Measurements from ENCODE around the gene VWF. TPM values are rescaled to one million over a fixed set of nuclear protein-coding genes. Genes with fewer than 3 reads are reported as not detected.

Gene VWF
- total RNA-seq, 4 donors from 2014 or later = 34.3 to 107 (median 50.3) TPM

DNA sequence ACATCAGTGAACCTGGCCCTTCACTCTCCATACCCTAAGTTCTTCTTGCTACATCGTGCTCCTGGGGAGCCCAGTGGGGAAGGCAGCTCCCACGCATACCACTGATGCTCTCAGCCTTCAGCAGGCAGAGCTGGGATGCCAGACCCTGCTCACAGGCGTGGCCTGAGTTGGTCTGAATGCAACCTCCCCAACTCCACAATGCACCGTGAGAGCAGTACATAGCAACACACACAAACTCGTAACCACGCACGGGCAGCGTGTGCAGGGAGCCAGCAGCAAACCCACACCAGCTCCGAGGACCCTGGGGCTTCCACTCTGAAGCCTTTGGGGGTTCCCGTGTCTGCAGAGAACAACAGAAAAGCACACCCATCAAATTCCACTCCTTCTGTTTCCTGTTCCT lies 216.7 kb downstream of the VWF start:
- intact Hi-C loops (cut with DNase I; ENCODE audit: low total_unique reads) = no loop called here
- no peak overlapping the region for H3K4me3 ChIP-seq (ENCODE audit: low read depth, poor library complexity, severe bottlenecking)
- peak; percentile 7 to 56 for DNase-seq (ENCODE audit: low spot score in 2 of 2)
- TF ChIP-seq POLR2A (IDR thresholded peaks at IDR 0.05) = no peak
- TF ChIP-seq, protein P1, sequence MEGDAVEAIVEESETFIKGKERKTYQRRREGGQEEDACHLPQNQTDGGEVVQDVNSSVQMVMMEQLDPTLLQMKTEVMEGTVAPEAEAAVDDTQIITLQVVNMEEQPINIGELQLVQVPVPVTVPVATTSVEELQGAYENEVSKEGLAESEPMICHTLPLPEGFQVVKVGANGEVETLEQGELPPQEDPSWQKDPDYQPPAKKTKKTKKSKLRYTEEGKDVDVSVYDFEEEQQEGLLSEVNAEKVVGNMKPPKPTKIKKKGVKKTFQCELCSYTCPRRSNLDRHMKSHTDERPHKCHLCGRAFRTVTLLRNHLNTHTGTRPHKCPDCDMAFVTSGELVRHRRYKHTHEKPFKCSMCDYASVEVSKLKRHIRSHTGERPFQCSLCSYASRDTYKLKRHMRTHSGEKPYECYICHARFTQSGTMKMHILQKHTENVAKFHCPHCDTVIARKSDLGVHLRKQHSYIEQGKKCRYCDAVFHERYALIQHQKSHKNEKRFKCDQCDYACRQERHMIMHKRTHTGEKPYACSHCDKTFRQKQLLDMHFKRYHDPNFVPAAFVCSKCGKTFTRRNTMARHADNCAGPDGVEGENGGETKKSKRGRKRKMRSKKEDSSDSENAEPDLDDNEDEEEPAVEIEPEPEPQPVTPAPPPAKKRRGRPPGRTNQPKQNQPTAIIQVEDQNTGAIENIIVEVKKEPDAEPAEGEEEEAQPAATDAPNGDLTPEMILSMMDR (IDR thresholded peaks at IDR 0.05) = no peak
- WGBS, 2 donors = 78 to 83% methylated on average over 10 of the region's 10 CpGs

DNA sequence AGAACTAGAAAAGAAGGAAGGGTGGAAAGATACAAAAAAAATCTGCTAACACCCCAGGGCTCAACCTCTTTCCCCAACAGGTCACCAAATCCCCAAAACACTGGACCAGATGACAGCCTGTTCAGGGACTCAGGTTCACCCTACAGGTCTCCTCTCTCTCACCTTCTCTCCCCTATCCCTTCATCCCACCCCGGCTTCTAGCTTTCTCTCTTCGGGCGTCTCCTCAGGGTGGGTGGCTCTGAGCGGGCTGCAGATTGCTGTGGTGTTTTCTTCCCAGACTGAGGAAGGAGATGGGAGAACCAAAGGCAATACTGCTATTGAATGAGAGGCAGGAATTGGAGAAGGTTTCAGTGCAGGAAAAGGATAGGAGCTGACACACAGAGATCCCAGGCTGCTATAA lies 218.7 kb downstream of the VWF start:
- H3K4me3 ChIP-seq (ENCODE audit: low read depth, poor library complexity, severe bottlenecking) = no peak overlapping the region
- no peak for TF ChIP-seq POLR2A (IDR thresholded peaks at IDR 0.05)
- TF ChIP-seq, protein P1 (IDR thresholded peaks at IDR 0.05) = no peak
- WGBS, 2 donors = 93 to 94% methylated on average over 4 of the region's 4 CpGs
- DNase-seq (ENCODE audit: low spot score in 2 of 2) = no peak
- intact Hi-C loops (cut with DNase I; ENCODE audit: low total_unique reads) = no loop called here

DNA sequence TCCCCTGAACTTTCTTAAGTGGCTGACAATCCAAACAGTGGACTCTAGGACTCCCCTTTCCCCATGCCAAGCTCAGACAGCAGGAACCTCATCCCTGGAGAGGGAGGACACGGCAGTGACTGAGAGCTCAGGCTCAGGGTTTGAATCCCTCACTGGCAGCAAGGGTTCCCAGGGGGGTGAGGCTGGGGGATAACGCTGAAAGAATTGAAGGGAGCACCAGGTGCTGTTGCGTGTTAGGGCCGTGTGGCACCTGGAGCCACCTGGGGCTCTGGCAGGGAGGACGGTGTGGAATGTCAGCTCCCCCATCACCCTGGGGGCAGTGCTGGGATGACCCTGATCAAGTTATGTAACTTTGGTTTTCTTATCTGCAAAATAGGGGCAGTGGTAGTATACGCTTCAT lies 219.5 kb downstream of the VWF start:
- intact Hi-C loops (cut with DNase I; ENCODE audit: low total_unique reads) = no loop called here
- DNase-seq (ENCODE audit: low spot score in 2 of 2) = peak in 1 of 2 donors; percentile 28
- TF ChIP-seq POLR2A (IDR thresholded peaks at IDR 0.05) = no peak
- no peak overlapping the region for H3K4me3 ChIP-seq (ENCODE audit: low read depth, poor library complexity, severe bottlenecking)
- 63 to 73% methylated on average over 6 of the region's 6 CpGs for WGBS, 2 donors

DNA sequence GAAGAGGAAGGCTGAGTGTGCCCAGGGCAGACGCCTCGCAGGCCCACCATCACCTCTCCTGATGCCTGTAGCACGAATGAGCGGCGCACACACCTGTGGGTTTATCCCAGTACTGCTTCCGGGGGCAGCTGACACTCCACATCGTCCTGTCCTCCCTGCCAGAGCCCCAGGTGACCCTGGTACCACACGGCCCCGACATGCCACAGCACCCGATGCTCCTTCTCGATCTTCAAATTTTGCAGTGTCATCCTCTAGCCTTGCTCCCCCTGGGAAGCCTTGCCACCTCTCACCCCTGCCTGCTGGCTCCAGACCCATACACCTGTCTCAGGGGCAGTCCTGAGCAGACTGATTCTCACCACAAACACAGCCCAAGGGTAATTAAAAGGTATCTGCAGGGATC lies 220.0 kb downstream of the VWF start:
- intact Hi-C loops (cut with DNase I; ENCODE audit: low total_unique reads) = no loop called here
- TF ChIP-seq, protein P1 (IDR thresholded peaks at IDR 0.05) = no peak
- no peak for TF ChIP-seq POLR2A (IDR thresholded peaks at IDR 0.05)
- DNase-seq (ENCODE audit: low spot score in 2 of 2) = peak in 1 of 2 donors; percentile 46
- WGBS, 2 donors = 86 to 92% methylated on average over 11 of the region's 11 CpGs
- H3K4me3 ChIP-seq (ENCODE audit: low read depth, poor library complexity, severe bottlenecking) = no peak overlapping the region

DNA sequence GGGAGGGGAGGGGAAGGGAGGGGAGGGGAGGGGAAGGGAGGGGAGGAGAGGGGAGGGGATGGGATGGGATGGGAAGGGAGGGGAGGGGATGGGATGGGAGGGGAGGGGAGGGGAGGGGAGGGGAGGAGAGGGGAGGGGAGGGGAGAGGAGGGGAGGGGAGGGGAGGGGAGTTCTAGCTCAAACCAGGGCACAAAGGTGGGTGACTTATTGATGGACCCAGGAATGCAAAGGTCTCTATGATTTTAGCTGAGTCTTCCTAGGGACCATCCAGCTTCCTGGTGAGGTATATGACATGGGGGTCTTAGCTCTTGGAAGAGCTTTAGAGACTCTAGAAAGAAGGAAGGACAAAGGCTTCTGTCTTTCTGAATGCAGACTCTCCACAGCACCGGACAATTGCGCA lies 221.7 kb downstream of the VWF start:
- 96 to 98% methylated on average over 2 of the region's 2 CpGs for WGBS, 2 donors
- intact Hi-C loops (cut with DNase I; ENCODE audit: low total_unique reads) = no loop called here
- H3K4me3 ChIP-seq (ENCODE audit: low read depth, poor library complexity, severe bottlenecking) = no peak overlapping the region
- TF ChIP-seq, protein P1 (IDR thresholded peaks at IDR 0.05) = no peak
- no peak for TF ChIP-seq POLR2A (IDR thresholded peaks at IDR 0.05)
- DNase-seq (ENCODE audit: low spot score in 2 of 2) = peak in 1 of 2 donors; percentile 5

DNA sequence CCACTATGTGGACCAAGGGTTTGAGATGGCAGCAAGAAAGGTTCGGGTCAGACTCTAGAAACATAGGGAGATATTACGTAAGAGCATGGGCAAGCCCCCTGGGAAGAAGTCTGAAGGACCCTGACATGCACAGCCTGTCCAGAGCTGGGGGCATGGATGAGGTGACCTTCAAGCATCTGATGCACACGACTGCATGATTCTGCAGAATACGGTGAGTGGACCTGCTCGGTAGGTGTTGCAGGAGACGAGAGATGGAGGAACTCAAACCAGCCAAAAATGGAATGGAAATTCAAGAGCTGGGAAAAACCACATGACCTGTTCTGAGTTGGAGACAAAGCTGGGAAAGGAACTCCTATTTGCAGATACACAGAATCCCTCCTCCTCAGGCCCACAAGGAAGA lies 223.1 kb downstream of the VWF start:
- TF ChIP-seq, protein P1 (IDR thresholded peaks at IDR 0.05) = no peak
- no peak for TF ChIP-seq POLR2A (IDR thresholded peaks at IDR 0.05)
- DNase-seq (ENCODE audit: low spot score in 2 of 2) = peak in 1 of 2 donors; percentile 17
- H3K4me3 ChIP-seq (ENCODE audit: low read depth, poor library complexity, severe bottlenecking) = no peak overlapping the region
- WGBS, 2 donors = 92% methylated on average over 6 of the region's 6 CpGs
- intact Hi-C loops (cut with DNase I; ENCODE audit: low total_unique reads) = no loop called here
